HepG2 (cell line): ENCODE measurements around the gene BAMBI. TPM values are rescaled to one million over a fixed set of nuclear protein-coding genes. Genes with fewer than 3 reads are reported as not detected.
A peak's percentile ranks its signal among the peaks of the same experiment; 100 is the strongest.

Source experiments
- CSRNP2 ChIP-seq: sonication (generic); formaldehyde crosslinking; conservative IDR thresholded peaks from 2 replicates; pipeline ENCODE4 v1.8.0; 2022; ENCODE audit warnings: low read depth, missing genetic modification reagents
- IRF9 ChIP-seq: sonication (generic); formaldehyde crosslinking; IDR thresholded peaks from 2 replicates; pipeline ENCODE4 v1.8.0; 2022; ENCODE audit warnings: missing genetic modification reagents, mild to moderate bottlenecking, borderline replicate concordance
- JUND ChIP-seq: sonication (generic); formaldehyde crosslinking; IDR thresholded peaks from 2 replicates; pipeline ENCODE4 v1.8.0; 2022; ENCODE audit warnings: mild to moderate bottlenecking, missing genetic modification reagents
- MAF1 ChIP-seq: sonication (generic); formaldehyde crosslinking; IDR thresholded peaks from 2 replicates; pipeline ENCODE4 v1.5.0; 2020; ENCODE audit warnings: missing genetic modification reagents, borderline replicate concordance
- MTA1 ChIP-seq: sonication (generic); formaldehyde crosslinking; IDR thresholded peaks from 2 replicates; pipeline ENCODE4 v1.4.0; 2020; ENCODE audit warnings: missing genetic modification reagents, mild to moderate bottlenecking, borderline replicate concordance
- REPIN1 ChIP-seq: sonication (generic); formaldehyde crosslinking; IDR thresholded peaks from 2 replicates; pipeline ENCODE4 v1.8.0; 2022; ENCODE audit warnings: missing genetic modification reagents, low read depth, mild to moderate bottlenecking, borderline replicate concordance
- RNF2 ChIP-seq: fragments of 450-650 bp; conservative IDR thresholded peaks from 2 replicates; pipeline ENCODE4 v1.6.1; 2016; ENCODE audit warnings: low read depth
- SAFB2 ChIP-seq: sonication (generic); formaldehyde crosslinking; IDR thresholded peaks from 2 replicates; pipeline ENCODE4 v1.5.1; 2020; ENCODE audit warnings: missing genetic modification reagents, low read depth, mild to moderate bottlenecking, borderline replicate concordance
- SKI ChIP-seq: fragments of 450-650 bp; IDR thresholded peaks from one replicate; pipeline ENCODE4 v1.6.1; 2018; ENCODE audit warnings: mild to moderate bottlenecking; ENCODE audit not compliant: partially characterized antibody
- SMC3 ChIP-seq: IDR thresholded peaks from 2 replicates; pipeline ENCODE4 v1.6.1; 2011; ENCODE audit warnings: low read length, improper control_type of control experiment
- U2AF1 ChIP-seq: fragments of 200-400 bp; formaldehyde crosslinking; optimal IDR thresholded peaks from 2 replicates; pipeline ENCODE3; 2017; ENCODE audit warnings: mild to moderate bottlenecking, low read depth, low read length
- ZBED4 ChIP-seq: sonication (generic); formaldehyde crosslinking; IDR thresholded peaks from 2 replicates; pipeline ENCODE4 v1.4.0; 2020; ENCODE audit warnings: missing genetic modification reagents, borderline replicate concordance
- ZNF274 ChIP-seq: sonication (generic); formaldehyde crosslinking; IDR thresholded peaks from 2 replicates; pipeline ENCODE4 v1.5.1; 2020; ENCODE audit warnings: mild to moderate bottlenecking, missing genetic modification reagents
- ZNF296 ChIP-seq: sonication (generic); formaldehyde crosslinking; conservative IDR thresholded peaks from 2 replicates; pipeline ENCODE4 v1.5.0; 2020; ENCODE audit warnings: mild to moderate bottlenecking, missing genetic modification reagents
- ZNF333 ChIP-seq: sonication (generic); formaldehyde crosslinking; IDR thresholded peaks from 2 replicates; pipeline ENCODE4 v1.4.0; 2020; ENCODE audit warnings: mild to moderate bottlenecking, missing genetic modification reagents, borderline replicate concordance
- ZNF501 ChIP-seq: sonication (generic); formaldehyde crosslinking; IDR thresholded peaks from 2 replicates; pipeline ENCODE4 v1.5.1; 2020; ENCODE audit warnings: mild to moderate bottlenecking, moderate library complexity, missing genetic modification reagents
- ZNF569 ChIP-seq: sonication (generic); formaldehyde crosslinking; IDR thresholded peaks from 2 replicates; pipeline ENCODE4 v1.5.0; 2020; ENCODE audit warnings: mild to moderate bottlenecking, missing genetic modification reagents, moderate library complexity, borderline replicate concordance
- ZNF709 ChIP-seq: sonication (generic); formaldehyde crosslinking; IDR thresholded peaks from 2 replicates; pipeline ENCODE4 v1.5.0; 2020; ENCODE audit warnings: mild to moderate bottlenecking, missing genetic modification reagents
- ZNF770 ChIP-seq: sonication (generic); formaldehyde crosslinking; IDR thresholded peaks from 2 replicates; pipeline ENCODE4 v1.5.0; 2020; ENCODE audit warnings: mild to moderate bottlenecking, missing genetic modification reagents
- polyA plus RNA-seq, 8 experiments: library from polyadenylated mRNA; depleted of rRNA in 3 of 8; stranded (reverse) in 7 of 8; unstranded in 1 of 8; fragments of >200 nt; fragmentation: Illumina TruSeq in 4 of 8; extraction: Trizol in 4 of 8; gene quantifications; 2 replicates each; pipeline versions ENCODE4 v1.2.1 to v1.2.3, GENCODE V29; 2011 to 2016; ENCODE audit warnings: low read depth in 4 of 8, missing spikeins in 1 of 8, mixed read lengths in 1 of 8; ENCODE audit not compliant: insufficient read depth in 1 of 8
- total RNA-seq, 5 experiments: library from RNA; depleted of rRNA; stranded (reverse); fragments of >200 nt; fragmentation: Illumina TruSeq; extraction: Trizol; gene quantifications; 2 replicates each; pipeline ENCODE4 v1.2.3, GENCODE V29; 2016; ENCODE audit warnings: low read depth in 1 of 5

The BAMBI gene
- total and polyA plus RNA-seq, 2 of the 13 experiments (the other 11 are each of a cell fraction or from before 2014, with no cell fraction given): 12.0 to 23.6 TPM

GRCh38 chr10:28628184-28628893 lies 49.0 kb upstream of the BAMBI start (continued):
- TF ChIP-seq SKI: no peak
- no peak for TF ChIP-seq ZNF501 (CRISPR knock-in tag)
- no peak for TF ChIP-seq MAF1
- TF ChIP-seq ZBED4 (CRISPR knock-in tag): no peak
- TF ChIP-seq ZNF296 (CRISPR knock-in tag): no peak
- no peak for TF ChIP-seq CSRNP2 (CRISPR knock-in tag)
- no peak for TF ChIP-seq SAFB2 (CRISPR knock-in tag)
- TF ChIP-seq ZNF770 (CRISPR knock-in tag): no peak
- TF ChIP-seq SMC3: peak; percentile 80
- TF ChIP-seq REPIN1 (CRISPR knock-in tag): peak; percentile 32; the same call in 1 of the 2 replicates
- TF ChIP-seq ZNF274 (CRISPR knock-in tag): no peak
- no peak for TF ChIP-seq JUND (CRISPR knock-in tag)
- no peak for TF ChIP-seq ZNF333
- TF ChIP-seq ZNF709 (CRISPR knock-in tag): no peak
- TF ChIP-seq ZNF569 (CRISPR knock-in tag): no peak
- TF ChIP-seq MTA1 (CRISPR knock-in tag): no peak
- no peak for TF ChIP-seq IRF9 (CRISPR knock-in tag)
- no peak for TF ChIP-seq RNF2
- TF ChIP-seq U2AF1: no peak
